Lower lobe of right lung (tissue), 2 donors: ENCODE measurements around the gene ATP5PD. TPM values are rescaled to one million over a fixed set of nuclear protein-coding genes. Genes with fewer than 3 reads are reported as not detected.

ENCODE experiments used
- ATAC-seq, 2 donors: fragments of 200-7000 bp; cut with Tn5 transposase; one replicate each; pipeline ENCODE4 v1.9.1; 2020 to 2022; ENCODE audit warnings: mild to moderate bottlenecking in 2 of 2, moderate library complexity in 2 of 2
- DNase-seq: peaks from one replicate; pipeline ENCODE4 v3.0.0-alpha.2; 2020
- H3K27ac ChIP-seq: fragments of 200-600 bp; one replicate; pipeline ENCODE4 v1.8.0; 2022
- H3K27me3 ChIP-seq: fragments of 200-600 bp; one replicate; pipeline ENCODE4 v1.8.0; 2022; ENCODE audit warnings: low read depth
- H3K36me3 ChIP-seq: fragments of 200-600 bp; one replicate; pipeline ENCODE4 v1.8.0; 2022; ENCODE audit warnings: mild to moderate bottlenecking
- H3K4me1 ChIP-seq: fragments of 200-600 bp; one replicate; pipeline ENCODE4 v1.8.0; 2022
- H3K4me3 ChIP-seq: fragments of 200-600 bp; one replicate; pipeline ENCODE4 v1.8.0; 2022; ENCODE audit warnings: mild to moderate bottlenecking
- H3K9me3 ChIP-seq: fragments of 200-600 bp; one replicate; pipeline ENCODE4 v1.8.0; 2022
- intact Hi-C: fragments of 100-400 bp; cut with DNase I; formaldehyde crosslinking; loops from one replicate; pipeline ENCODE4 v1.11.0; 2022
- total RNA-seq: library from RNA; stranded (reverse); fragmentation: NEBNext Ultra II Directional; extraction: Animal tissue kit (Norgen Biotek cat#: 25700); gene quantifications from one replicate; pipeline ENCODE4 v1.2.1, GENCODE V29; 2021
- TF ChIP-seq, protein P1 (sequence below): fragments of 200-600 bp; IDR thresholded peaks from one replicate; pipeline ENCODE4 v1.8.0; 2022; ENCODE audit warnings: antibody characterized with exemption, mild to moderate bottlenecking
- donor health status: DM: no; HTN: yes; CAD: no; lungs with severe emphysema.

The ATP5PD gene
- total RNA-seq, 1 donor from 2014 or later = 171 TPM

DNA sequence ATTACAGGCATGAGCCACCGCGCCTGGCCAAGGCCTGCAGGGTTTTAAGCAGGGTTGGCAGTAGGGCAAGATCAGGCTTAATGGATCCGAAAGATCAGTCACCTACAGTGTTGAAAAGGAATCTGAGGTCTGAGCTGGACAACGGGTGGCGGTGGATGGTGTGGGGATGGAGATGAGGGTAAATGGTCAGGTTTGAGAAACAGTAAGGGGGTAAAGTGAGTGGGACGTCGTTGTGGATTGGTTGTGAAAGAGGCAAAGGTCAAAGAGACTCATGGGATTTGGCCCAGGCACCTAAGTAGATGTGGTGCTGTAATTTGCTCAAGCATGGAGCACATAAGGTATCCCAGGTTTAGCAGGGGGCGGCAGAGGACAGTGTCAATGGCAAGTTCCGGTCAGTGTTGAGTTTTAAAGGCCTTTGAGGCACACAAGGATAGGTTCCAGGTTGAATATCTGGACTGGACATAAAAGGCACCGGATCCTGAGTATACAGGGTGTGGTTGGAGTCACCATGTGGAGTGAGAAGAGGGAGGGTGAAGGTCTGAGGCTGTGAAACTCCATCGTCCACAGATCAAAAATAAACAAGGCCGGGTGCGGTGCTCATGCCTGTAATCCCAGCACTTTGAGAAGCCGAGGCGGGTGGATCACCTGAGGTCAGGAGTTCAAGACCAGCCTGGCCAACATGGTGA lies 39.9 kb upstream of the ATP5PD start:
- Histone ChIP-seq H3K36me3 (no peaks in the 10 kb centered on the region), H3K27ac (peak overlapping the region; percentile 96), H3K4me3 (peak overlapping the region; percentile 74), H3K9me3 (no peaks in the 10 kb centered on the region), H3K27me3 (no peaks in the 10 kb centered on the region), H3K4me1 (peaks cover 60% of the 10 kb centered on the region)
- intact Hi-C loops = no loop called here
- ATAC-seq (no peak), DNase-seq (no peak)
- TF ChIP-seq, protein P1, sequence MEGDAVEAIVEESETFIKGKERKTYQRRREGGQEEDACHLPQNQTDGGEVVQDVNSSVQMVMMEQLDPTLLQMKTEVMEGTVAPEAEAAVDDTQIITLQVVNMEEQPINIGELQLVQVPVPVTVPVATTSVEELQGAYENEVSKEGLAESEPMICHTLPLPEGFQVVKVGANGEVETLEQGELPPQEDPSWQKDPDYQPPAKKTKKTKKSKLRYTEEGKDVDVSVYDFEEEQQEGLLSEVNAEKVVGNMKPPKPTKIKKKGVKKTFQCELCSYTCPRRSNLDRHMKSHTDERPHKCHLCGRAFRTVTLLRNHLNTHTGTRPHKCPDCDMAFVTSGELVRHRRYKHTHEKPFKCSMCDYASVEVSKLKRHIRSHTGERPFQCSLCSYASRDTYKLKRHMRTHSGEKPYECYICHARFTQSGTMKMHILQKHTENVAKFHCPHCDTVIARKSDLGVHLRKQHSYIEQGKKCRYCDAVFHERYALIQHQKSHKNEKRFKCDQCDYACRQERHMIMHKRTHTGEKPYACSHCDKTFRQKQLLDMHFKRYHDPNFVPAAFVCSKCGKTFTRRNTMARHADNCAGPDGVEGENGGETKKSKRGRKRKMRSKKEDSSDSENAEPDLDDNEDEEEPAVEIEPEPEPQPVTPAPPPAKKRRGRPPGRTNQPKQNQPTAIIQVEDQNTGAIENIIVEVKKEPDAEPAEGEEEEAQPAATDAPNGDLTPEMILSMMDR = no peak

DNA sequence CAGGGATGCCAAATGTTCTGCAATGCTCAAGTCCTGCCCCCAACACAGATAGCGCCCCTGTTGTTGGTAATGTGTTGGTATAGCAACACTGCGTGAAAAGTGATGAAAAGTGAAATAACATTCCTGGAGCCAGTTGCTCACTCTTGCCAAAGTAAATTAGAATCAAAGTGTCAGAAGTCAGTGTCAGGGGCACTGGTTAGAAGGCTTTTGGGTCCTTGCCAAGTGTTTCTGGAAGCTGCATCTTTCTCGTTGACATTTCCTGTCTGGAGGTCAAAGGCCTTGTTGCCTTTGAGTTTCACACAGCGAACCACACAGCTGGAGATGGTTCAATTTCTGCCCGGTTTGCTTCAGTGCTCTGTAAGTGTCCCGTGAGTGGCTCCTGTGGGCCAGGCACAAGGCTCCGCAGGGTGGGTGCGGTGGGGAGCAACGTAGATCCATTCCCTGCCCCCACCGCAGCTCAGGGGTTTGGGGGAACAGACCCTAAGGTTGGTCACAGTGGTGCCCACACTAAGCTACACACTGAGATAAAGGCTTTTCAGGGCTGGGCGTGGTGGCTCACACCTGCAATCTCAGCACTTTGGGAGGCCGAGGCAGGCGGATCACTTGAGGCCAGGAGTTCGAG lies 37.4 kb upstream of the ATP5PD start:
- Histone ChIP-seq H3K4me3 (no peak overlapping the region), H3K36me3 (no peaks in the 10 kb centered on the region), H3K27me3 (no peaks in the 10 kb centered on the region), H3K4me1 (peaks cover 47% of the 10 kb centered on the region), H3K9me3 (no peaks in the 10 kb centered on the region), H3K27ac (peak overlapping the region; percentile 46)
- ATAC-seq (no peak), DNase-seq (no peak)
- intact Hi-C loops = no loop called here
- TF ChIP-seq, protein P1 = no peak

DNA sequence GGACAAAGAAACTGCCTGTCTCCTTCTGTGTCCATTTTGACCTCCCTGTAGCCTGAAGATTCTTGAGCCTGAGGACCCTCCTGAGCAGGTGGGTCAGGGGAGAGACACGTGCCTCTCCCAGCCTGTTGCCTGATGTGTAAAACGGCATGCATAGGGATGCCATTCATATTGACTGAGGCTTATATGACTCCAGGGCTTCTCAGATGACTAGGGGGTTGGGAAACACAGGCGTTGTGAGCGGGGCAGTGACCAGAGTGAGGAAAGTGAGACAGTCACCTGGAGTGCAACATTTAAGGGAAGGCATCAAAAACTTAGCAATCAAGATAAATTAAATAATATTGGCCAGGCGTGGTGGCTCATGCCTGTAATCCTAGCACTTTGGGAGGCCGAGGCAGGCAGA lies 35.9 kb upstream of the ATP5PD start:
- no peak overlapping the region for H3K4me3 ChIP-seq
- H3K27ac ChIP-seq = no peak overlapping the region
- H3K27me3 ChIP-seq = no peaks in the 10 kb centered on the region
- H3K4me1 ChIP-seq = peaks cover 50% of the 10 kb centered on the region
- DNase-seq (no peak), ATAC-seq (no peak)
- no peaks in the 10 kb centered on the region for H3K36me3 ChIP-seq
- no peaks in the 10 kb centered on the region for H3K9me3 ChIP-seq
- intact Hi-C loops = no loop called here
- TF ChIP-seq, protein P1 = no peak

DNA sequence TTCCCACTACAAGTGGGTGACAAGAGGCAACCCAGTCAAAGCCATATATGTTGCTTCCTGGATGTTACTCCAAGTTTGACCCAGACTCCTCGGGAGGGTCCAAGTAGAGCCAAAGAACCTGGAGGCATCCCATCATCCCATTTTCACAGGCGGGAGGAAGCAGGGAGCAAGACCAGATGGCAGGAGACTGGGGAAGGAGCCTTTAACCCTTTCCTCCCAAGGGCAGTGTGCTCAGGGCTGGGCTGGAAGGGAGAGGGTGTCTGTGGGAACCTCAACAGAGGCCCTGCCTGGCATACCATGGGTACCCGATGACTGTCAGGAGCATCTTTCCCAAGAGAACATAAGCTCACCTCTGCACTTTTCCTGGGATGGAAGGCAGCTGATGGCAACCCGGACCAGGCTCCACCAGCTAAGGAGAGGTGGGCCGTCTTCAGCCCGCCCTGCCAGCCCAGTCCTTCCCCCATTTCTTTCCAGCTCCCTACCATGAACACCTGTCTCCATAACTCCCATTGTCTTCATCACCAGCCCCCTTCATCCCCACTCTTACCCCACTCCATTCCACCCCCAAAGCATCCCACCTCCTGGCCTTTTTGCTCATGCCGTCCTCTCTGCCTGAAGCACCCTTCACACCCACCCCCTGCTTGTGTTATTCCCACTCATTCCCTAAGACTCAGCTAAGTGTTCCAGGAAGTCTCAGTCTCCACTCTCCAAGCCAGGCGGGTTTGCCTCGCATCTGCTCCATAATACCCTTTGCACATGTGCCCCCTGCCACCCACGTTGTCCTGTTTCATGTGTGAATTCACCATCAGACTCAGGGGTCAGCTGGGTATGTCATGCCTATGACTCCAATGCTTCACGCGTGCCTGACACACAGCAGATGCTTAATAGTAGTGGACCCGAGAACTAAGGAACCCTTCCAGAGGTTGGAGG lies 35.1 kb upstream of the ATP5PD start:
- no peaks in the 10 kb centered on the region for H3K36me3 ChIP-seq
- H3K9me3 ChIP-seq = no peaks in the 10 kb centered on the region
- DNase-seq (no peak), ATAC-seq (no peak)
- H3K4me3 ChIP-seq = no peak overlapping the region
- H3K27ac ChIP-seq = no peak overlapping the region
- H3K27me3 ChIP-seq = no peaks in the 10 kb centered on the region
- TF ChIP-seq, protein P1 = no peak
- intact Hi-C loops = no loop called here
- H3K4me1 ChIP-seq = peaks cover 52% of the 10 kb centered on the region

DNA sequence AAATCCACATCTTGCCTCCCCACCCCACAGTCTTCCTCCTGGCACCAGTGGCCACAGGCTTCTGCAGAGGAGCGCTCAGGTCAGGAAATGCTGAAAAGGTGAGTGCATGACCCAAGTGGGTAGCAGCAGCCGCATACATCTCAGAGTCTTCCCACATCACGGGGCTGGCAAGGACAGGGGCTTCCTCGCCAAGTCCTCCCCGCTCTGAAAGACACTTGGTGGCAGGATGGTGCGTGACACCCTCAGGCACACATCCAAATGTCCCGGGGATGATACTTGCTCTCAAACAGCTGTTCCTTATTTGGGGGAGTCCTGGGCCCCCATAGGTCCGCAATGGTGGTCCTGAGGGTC lies 32.2 kb upstream of the ATP5PD start:
- TF ChIP-seq, protein P1 = no peak
- intact Hi-C loops = no loop called here
- H3K9me3 ChIP-seq = no peaks in the 10 kb centered on the region
- peak in 1 of 2 donors; percentile 5 for ATAC-seq
- H3K27ac ChIP-seq = peak overlapping the region; percentile 86
- no peaks in the 10 kb centered on the region for H3K36me3 ChIP-seq
- DNase-seq = no peak
- H3K4me3 ChIP-seq = peak overlapping the region; percentile 2
- no peaks in the 10 kb centered on the region for H3K27me3 ChIP-seq
- peaks cover 44% of the 10 kb centered on the region for H3K4me1 ChIP-seq
